MG63 (cell line): ENCODE results near the gene TENM3. TPM values are rescaled to one million over a fixed set of nuclear protein-coding genes. Genes with fewer than 3 reads are reported as not detected.

Source experiments
- DNase-seq: peaks from one replicate; pipeline ENCODE4 v3.0.0-alpha.2; 2020
- H3K27me3 ChIP-seq: fragments of 250-450 bp; sonication (Bioruptor Pico); 2 replicates; pipeline ENCODE4 v1.5.1; 2020; ENCODE audit warnings: mild to moderate bottlenecking, moderate library complexity
- H3K36me3 ChIP-seq: fragments of 250-450 bp; sonication (Bioruptor Pico); 2 replicates; pipeline ENCODE4 v1.5.1; 2020; ENCODE audit warnings: mild to moderate bottlenecking, moderate library complexity
- H3K4me3 ChIP-seq: fragments of 250-450 bp; sonication (Bioruptor Pico); 2 replicates; pipeline ENCODE4 v1.5.1; 2020; ENCODE audit warnings: mild to moderate bottlenecking, moderate library complexity
- H3K9me3 ChIP-seq: fragments of 250-450 bp; sonication (Bioruptor Pico); 2 replicates; pipeline ENCODE4 v1.5.1; 2020; ENCODE audit warnings: mild to moderate bottlenecking, moderate library complexity
- total RNA-seq: library from RNA; depleted of rRNA; stranded (reverse); fragments of >200 nt; shearing (Covaris generic); gene quantifications from 2 replicates; pipeline ENCODE4 v1.2.3, GENCODE V29; 2014; ENCODE audit warnings: low replicate concordance

TENM3 gene
- total RNA-seq, 1 experiment from 2014 or later: 0.10 TPM

- Histone ChIP-seq H3K9me3 (no peaks in the 10 kb centered on the region), H3K27me3 (no peaks in the 10 kb centered on the region), H3K36me3 (no peaks in the 10 kb centered on the region), H3K4me3 (no peak overlapping the region)
- no peak for DNase-seq
Observed at GRCh38 chr4:182465979-182466378, 222.8 kb downstream of the TENM3 start.

DNA sequence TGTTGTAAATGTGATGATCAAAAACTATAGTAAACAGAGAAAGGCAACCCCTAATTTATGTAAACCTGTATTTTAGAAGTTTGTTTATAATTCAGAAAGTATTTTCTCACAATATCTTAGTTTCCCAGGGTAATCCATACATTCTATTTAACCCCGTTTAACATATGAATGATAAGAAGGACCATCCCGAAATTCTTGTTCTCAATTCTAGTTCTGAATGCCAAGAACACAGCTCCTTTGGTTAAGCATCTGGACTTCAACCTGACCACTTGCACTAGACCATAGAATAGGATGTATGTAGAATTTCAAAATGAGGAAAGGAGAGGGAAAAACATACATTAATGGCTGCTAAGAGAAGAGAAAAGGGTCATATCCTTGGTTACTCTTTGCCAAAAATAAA is 227.0 kb downstream of the TENM3 start:
- Histone ChIP-seq H3K4me3 (no peak overlapping the region), H3K36me3 (no peaks in the 10 kb centered on the region), H3K27me3 (no peaks in the 10 kb centered on the region), H3K9me3 (no peaks in the 10 kb centered on the region)
- DNase-seq: no peak

- Histone ChIP-seq H3K9me3 (no peaks in the 10 kb centered on the region), H3K4me3 (no peak overlapping the region), H3K36me3 (no peaks in the 10 kb centered on the region), H3K27me3 (no peaks in the 10 kb centered on the region)
- DNase-seq: no peak
Observed at GRCh38 chr4:182475539-182475938, 232.3 kb downstream of the TENM3 start.

- DNase-seq: no peak
Observed at GRCh38 chr4:182478475-182478874, 235.3 kb downstream of the TENM3 start.

DNA sequence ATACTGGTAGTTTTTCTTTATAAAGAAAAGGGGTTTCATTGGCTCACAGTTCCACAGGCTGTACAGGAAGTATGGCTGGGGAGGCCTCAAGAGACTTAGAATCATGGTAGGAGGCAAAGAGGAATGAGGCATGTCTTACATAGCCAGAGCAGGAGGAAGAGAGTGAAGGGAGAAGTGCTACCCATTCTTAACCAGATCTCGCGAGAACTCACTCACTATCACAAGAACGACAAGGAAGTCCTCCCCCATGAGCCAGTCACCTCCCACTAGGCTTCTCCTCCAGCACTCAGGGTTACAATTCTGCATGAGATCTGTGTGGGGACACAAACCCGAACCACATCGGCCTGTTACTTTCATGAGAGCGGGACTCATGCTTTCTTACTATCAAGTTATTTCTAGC is 240.5 kb downstream of the TENM3 start:
- Histone ChIP-seq H3K27me3 (no peaks in the 10 kb centered on the region), H3K9me3 (no peaks in the 10 kb centered on the region), H3K36me3 (no peaks in the 10 kb centered on the region), H3K4me3 (no peak overlapping the region)
- no peak for DNase-seq

More at GRCh38 chr4:182478475-182478874, 235.3 kb downstream of the TENM3 start:
- Histone ChIP-seq H3K36me3 (no peaks in the 10 kb centered on the region), H3K4me3 (no peak overlapping the region), H3K9me3 (no peaks in the 10 kb centered on the region), H3K27me3 (no peaks in the 10 kb centered on the region)

DNA sequence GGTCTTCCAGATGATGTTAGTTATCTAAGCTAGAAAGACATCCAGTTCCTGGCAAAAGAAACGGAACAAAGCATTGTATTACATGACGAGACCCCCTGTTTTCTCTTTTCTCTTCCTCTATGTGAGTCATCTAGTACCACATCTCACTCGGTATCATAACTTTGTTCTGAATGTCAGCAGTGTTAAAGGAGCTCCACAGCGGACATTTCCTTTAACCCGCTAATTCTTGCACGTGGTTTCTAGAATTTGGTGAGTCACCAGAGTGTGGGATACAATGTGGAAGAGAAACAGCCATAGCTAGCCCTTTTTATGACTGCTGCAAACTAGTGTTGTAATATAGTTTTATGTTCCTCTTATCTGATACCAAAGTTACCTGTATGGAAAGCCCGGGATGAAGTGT is 243.7 kb downstream of the TENM3 start:
- Histone ChIP-seq H3K36me3 (no peaks in the 10 kb centered on the region), H3K27me3 (no peaks in the 10 kb centered on the region), H3K9me3 (no peaks in the 10 kb centered on the region), H3K4me3 (no peak overlapping the region)
- DNase-seq: no peak

GRCh38 chr4:182488896-182489295 is 245.7 kb downstream of the TENM3 start:
- Histone ChIP-seq H3K27me3 (no peaks in the 10 kb centered on the region), H3K36me3 (no peaks in the 10 kb centered on the region), H3K9me3 (no peaks in the 10 kb centered on the region), H3K4me3 (no peak overlapping the region)
- no peak for DNase-seq

DNA sequence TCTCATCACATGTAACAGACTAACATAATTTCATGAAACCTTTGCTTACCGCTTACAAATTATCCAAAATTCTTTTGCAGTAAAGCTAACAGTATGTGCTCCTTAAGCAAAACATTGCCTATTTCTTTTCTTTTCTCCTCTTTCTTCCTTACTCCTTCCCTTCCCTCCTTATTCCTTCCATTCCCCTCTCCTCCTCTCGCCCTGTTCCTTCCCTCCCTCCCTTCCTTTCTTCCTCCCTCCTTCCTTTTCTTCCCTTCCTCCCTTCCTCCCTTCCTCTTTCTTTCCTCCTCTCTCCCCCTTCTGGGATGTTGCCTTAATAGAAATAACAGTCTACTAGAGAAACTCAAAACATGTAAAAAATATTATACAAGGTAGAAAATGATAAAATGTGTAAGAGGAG is 246.4 kb downstream of the TENM3 start:
- Histone ChIP-seq H3K9me3 (no peaks in the 10 kb centered on the region), H3K36me3 (no peaks in the 10 kb centered on the region), H3K4me3 (no peak overlapping the region), H3K27me3 (no peaks in the 10 kb centered on the region)
- DNase-seq: no peak

DNA sequence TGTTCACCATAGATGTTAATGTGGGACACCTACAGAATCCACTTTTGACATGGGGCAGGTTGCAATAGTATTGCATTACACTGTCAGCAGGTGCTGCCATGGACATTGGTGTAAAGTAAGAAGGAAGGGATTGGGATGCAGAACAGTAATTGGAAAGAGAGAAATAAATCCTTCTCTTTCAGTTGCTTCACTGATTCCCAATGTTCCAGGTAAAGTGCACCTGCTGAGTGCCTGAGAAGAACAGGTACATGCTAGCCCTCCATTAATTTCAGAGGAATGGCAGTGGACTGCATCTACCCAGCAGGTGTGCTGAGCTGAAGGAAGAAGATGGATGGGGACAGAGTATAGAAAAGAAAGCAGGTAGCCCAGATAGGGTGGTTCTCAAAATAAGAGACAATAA is 248.5 kb downstream of the TENM3 start:
- no peaks in the 10 kb centered on the region for H3K9me3 ChIP-seq
- DNase-seq: no peak
- no peaks in the 10 kb centered on the region for H3K27me3 ChIP-seq
- no peak overlapping the region for H3K4me3 ChIP-seq
- no peaks in the 10 kb centered on the region for H3K36me3 ChIP-seq

DNA sequence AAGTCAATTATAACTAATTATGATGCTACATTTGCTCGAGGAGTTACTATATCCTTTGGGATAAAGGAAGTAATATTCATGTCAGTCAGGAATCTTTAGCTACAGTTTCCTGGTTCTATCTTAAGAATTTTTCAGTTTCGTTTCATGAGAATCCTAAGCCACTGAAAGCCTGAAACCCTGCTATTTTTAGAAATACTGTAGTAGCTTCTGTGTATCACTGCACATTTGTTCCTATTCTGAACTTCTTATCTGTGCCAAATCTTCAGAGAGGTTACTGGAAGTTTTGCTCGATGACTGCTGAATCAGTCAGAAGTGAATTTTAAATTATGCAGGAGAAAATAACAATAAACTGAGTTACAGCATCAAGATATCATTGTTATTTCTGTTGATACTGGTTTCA is 249.2 kb downstream of the TENM3 start:
- no peaks in the 10 kb centered on the region for H3K27me3 ChIP-seq
- no peaks in the 10 kb centered on the region for H3K36me3 ChIP-seq
- peak overlapping the region; percentile 11 for H3K4me3 ChIP-seq
- no peak for DNase-seq
- no peaks in the 10 kb centered on the region for H3K9me3 ChIP-seq

- H3K36me3 ChIP-seq: no peaks in the 10 kb centered on the region
- no peaks in the 10 kb centered on the region for H3K27me3 ChIP-seq
- no peaks in the 10 kb centered on the region for H3K9me3 ChIP-seq
- no peak overlapping the region for H3K4me3 ChIP-seq
- DNase-seq: no peak
Observed at GRCh38 chr4:182493377-182493776, 250.2 kb downstream of the TENM3 start.

DNA sequence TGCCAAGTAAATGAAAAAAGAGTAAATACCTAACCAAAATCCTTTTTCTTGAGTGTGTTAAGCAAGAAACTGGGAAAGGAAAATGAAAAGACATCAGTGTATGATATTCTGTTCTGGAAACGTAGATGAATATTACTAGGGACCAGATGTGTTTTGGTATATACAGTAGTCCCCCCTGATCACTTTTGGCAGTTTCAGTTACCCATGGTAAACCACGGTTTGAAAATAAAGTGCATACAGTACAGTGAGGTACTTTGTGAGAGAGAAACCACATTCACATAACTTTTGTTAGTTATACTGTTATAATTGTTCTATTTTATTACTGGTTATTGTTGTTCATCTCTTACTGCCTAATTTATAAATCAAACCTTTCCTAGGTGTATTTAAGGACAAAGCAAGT is 250.9 kb downstream of the TENM3 start:
- H3K4me3 ChIP-seq: no peak overlapping the region

DNA sequence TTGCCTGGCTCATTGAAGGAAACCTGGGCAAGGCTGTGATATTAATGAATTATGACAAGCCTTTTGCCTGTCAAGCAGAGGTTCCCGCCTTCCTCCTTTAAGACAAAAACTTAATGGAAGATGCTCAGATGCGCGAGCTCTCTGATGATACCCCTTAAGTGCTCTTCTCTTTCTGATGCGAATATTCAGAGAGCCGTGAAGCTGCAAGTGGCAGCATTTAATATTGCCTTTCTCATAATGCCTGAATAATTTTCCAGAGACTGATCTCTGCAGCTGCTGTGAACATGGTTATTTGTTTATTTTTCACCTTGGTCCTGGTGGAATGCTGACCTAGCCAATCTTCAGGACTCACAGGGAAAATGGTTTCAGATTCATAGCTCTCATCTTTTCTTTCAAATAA is 251.8 kb downstream of the TENM3 start:
- Histone ChIP-seq H3K9me3 (no peaks in the 10 kb centered on the region), H3K27me3 (no peaks in the 10 kb centered on the region), H3K36me3 (no peaks in the 10 kb centered on the region), H3K4me3 (no peak overlapping the region)
- DNase-seq: no peak

More for the DNA sequence above, 250.9 kb downstream of the TENM3 start:
- H3K36me3 ChIP-seq: no peaks in the 10 kb centered on the region
- H3K9me3 ChIP-seq: no peaks in the 10 kb centered on the region
- no peak for DNase-seq
- no peaks in the 10 kb centered on the region for H3K27me3 ChIP-seq

DNA sequence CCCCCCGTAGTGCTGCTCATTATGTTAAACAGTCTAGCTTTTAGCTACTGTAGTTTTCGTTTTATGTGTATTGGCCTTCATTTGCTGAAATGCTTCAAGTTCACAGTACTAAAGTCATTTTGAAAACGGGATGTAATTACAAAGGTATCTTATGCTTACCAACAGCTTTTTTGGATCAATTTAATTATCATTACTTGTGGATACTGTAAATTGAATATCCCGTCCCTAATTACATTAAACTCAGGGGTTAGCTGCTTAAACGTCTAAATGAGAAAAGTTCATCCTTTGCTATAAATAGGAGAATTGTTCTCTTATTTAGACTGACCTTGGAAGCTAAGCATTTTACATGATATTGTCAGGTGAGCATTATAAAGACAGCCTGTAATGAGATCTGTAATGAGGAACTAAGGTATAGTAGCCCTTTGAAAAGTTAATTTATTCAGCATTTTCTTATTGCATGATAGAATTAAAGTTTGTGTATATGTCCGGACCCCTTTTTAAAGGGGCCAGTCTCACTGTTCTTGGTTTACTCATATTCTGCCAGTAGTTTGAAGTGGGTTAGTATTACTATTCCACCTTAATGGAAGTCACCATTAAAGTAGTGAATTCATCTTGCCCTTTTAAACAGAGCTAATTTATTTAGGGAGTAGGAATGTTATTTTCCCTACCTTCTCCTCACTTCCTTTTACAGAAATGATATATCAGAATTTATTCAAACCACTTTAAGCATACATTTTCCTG is 252.6 kb downstream of the TENM3 start:
- Histone ChIP-seq H3K9me3 (no peaks in the 10 kb centered on the region), H3K4me3 (no peak overlapping the region), H3K27me3 (no peaks in the 10 kb centered on the region), H3K36me3 (no peaks in the 10 kb centered on the region)
- DNase-seq: no peak

- no peak overlapping the region for H3K4me3 ChIP-seq
- H3K27me3 ChIP-seq: no peaks in the 10 kb centered on the region
- H3K9me3 ChIP-seq: no peaks in the 10 kb centered on the region
- H3K36me3 ChIP-seq: no peaks in the 10 kb centered on the region
- DNase-seq: no peak
Observed at GRCh38 chr4:182496408-182496807, 253.2 kb downstream of the TENM3 start.

DNA sequence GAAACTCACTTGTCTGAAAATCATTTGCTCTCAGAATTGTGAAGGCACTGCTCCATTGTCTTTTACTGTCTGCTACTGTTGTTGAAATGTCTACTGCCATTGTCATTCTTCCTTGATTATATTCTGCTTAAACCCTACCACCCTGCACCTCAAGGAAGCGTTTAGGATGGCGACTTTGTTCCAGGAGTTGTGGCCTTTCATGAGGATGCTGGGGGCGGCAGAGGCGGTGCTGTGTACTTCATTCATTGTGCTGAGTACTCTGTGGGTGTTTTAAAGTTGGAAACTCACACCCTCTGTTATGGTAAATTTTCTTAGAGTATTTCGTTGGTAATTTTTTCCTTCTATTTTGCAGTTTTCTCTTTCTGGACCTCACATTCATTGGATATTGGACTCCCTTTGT is 258.9 kb downstream of the TENM3 start:
- no peaks in the 10 kb centered on the region for H3K36me3 ChIP-seq
- no peak overlapping the region for H3K4me3 ChIP-seq
- H3K27me3 ChIP-seq: no peaks in the 10 kb centered on the region
- H3K9me3 ChIP-seq: no peaks in the 10 kb centered on the region
- no peak for DNase-seq

DNA sequence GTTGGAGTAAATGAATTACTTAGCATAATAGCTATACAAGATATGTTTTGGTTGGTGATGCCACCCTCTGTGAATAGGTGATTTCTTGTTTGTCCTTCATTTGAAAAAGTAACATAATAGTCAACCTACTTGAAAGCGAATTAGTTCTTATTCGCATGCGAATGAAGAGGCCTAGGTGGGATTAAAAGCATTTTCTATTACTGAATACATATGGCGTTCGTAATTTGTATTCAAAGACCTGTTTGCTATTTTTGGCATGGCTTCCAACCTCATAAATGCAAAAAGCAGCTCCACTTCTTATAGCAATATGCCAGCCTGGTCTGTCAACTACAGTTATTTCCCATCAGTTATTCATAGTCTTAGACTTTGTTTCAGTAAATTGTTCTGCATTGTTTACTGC is 261.3 kb downstream of the TENM3 start:
- H3K27me3 ChIP-seq: no peaks in the 10 kb centered on the region
- DNase-seq: no peak
- H3K9me3 ChIP-seq: no peaks in the 10 kb centered on the region
- no peaks in the 10 kb centered on the region for H3K36me3 ChIP-seq
- H3K4me3 ChIP-seq: no peak overlapping the region

- DNase-seq: no peak
- no peak overlapping the region for H3K4me3 ChIP-seq
Observed at GRCh38 chr4:182507805-182508204, 264.6 kb downstream of the TENM3 start.

GRCh38 chr4:182510836-182511235 is 267.6 kb downstream of the TENM3 start:
- H3K27me3 ChIP-seq: no peaks in the 10 kb centered on the region
- no peak for DNase-seq
- no peaks in the 10 kb centered on the region for H3K9me3 ChIP-seq
- H3K36me3 ChIP-seq: no peaks in the 10 kb centered on the region
- no peak overlapping the region for H3K4me3 ChIP-seq

More at GRCh38 chr4:182507805-182508204, 264.6 kb downstream of the TENM3 start:
- H3K27me3 ChIP-seq: no peaks in the 10 kb centered on the region
- no peaks in the 10 kb centered on the region for H3K36me3 ChIP-seq
- H3K9me3 ChIP-seq: no peaks in the 10 kb centered on the region
